GM13976 (cell line): ENCODE data around the gene CDC42BPA.
A peak's percentile ranks its signal among the peaks of the same experiment; 100 is the strongest.

ENCODE experiments used
- DNase-seq: peaks from one replicate; pipeline ENCODE4 v3.0.0; 2012; ENCODE audit warnings: low spot score
- in situ Hi-C: fragments of 300-500 bp; cut with MboI; formaldehyde crosslinking; loops from one replicate; pipeline ENCODE4 v1.12.0; 2022; ENCODE audit warnings: low sequenced_read_pairs, mixed read lengths, inconsistent platforms; ENCODE audit not compliant: unreplicated experiment
- TF ChIP-seq, protein P1 (sequence below): IDR thresholded peaks from 2 replicates; pipeline ENCODE4 v1.5.1; 2012; ENCODE audit warnings: borderline replicate concordance, mild to moderate bottlenecking; ENCODE audit not compliant: insufficient read depth; ENCODE audit errors: extremely low read depth, missing control alignments, control extremely low read depth

The CDC42BPA gene

DNA sequence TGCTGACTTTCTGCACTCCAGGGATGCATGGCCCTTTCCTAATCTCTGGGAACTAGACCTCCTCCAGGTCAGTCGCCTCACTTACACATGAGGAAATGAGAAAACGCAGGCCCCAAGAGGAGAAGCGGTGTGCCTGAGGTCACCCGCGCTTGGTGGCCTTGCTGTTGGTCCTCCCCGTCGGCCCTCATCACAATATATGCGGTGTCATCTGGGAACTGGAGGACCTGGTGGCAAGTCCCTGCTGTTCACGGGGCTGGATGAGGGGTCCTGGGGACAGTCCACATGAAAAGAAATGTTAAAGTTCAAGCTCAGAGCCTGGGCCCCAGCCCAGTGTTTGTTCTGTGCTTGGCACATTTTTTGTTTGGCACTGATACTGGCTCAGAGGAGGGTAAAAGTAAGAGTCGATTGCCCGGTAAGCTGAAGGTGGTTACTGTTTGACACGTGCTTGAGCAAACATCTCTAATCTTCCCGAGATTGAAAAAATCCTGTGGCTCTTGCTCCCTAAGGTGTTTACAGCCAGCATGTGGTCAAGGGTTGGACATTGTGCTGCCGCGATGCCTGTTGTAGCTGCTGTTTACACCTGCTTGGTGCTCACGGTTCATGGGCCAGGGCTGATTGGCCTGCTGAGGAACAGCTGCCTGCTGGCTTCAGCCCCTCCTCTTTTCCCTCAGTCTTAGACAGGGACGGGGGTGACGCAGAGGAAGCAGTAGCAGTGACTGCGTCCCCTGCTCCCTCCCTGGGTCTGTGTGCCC, 373.0 kb downstream of the CDC42BPA start:
- no peak for DNase-seq
- TF ChIP-seq, protein P1, sequence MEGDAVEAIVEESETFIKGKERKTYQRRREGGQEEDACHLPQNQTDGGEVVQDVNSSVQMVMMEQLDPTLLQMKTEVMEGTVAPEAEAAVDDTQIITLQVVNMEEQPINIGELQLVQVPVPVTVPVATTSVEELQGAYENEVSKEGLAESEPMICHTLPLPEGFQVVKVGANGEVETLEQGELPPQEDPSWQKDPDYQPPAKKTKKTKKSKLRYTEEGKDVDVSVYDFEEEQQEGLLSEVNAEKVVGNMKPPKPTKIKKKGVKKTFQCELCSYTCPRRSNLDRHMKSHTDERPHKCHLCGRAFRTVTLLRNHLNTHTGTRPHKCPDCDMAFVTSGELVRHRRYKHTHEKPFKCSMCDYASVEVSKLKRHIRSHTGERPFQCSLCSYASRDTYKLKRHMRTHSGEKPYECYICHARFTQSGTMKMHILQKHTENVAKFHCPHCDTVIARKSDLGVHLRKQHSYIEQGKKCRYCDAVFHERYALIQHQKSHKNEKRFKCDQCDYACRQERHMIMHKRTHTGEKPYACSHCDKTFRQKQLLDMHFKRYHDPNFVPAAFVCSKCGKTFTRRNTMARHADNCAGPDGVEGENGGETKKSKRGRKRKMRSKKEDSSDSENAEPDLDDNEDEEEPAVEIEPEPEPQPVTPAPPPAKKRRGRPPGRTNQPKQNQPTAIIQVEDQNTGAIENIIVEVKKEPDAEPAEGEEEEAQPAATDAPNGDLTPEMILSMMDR: no peak
- in situ Hi-C loops: no loop called here

DNA sequence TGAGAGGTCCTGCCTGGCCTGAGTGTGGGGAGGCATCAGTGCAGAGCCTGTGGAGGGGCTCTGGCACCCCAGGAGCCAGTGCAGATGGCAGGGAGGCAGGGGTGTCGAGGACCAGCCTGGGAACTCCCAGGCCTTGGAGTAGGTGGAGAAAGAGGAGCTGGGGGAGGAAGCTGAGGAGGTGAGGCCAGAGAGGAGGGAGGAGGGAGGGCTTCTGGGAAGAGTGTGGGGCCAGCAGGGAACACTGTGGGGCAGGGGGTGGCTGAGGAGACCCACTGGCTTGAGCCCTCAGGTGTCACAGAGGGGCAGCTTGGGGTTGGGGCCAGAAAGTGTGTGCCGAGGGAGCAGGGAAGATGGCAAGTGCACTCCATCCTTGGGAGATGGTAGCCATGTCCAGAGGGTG, 374.4 kb downstream of the CDC42BPA start:
- TF ChIP-seq, protein P1: no peak
- in situ Hi-C loops: no loop called here
- no peak for DNase-seq

DNA sequence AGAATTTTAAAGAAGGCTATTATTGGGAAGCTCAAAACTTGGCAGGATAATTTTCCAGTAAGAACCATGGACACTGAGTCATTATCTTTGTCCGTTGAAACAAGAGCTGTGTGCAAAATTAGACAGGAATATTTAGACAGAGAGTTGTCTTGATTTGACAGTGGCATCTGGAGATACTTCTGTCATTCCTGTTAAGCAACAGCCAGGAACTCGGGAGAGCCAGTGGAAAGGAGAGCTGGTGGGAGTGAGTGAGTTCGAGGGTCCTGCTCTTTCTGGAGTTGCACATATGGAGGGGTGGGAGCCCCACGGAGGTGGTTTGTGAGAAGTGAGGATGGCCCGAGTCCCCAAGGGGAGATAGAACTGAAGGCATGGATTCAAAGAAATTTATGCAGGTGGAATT, 375.1 kb downstream of the CDC42BPA start:
- in situ Hi-C loops: no loop called here

GRCh38 chr1:226942392-226942791, 375.9 kb downstream of the CDC42BPA start:
- in situ Hi-C loops: no loop called here
- TF ChIP-seq, protein P1: no peak
- no peak for DNase-seq

More for the DNA sequence above, 375.1 kb downstream of the CDC42BPA start:
- TF ChIP-seq, protein P1: no peak
- no peak for DNase-seq

DNA sequence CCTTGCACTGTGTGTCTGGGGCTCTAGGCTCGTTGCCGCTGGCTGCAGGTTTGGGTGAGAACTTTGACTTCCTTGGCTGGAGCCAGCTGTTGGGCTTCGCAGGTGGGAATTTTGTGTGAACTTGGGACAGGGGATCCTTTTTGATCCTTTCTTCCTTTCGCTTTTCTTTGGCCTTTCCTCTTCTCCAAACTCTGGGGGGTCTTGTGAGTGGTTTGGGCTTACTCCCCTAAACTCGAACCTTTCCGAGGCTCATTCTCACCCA, 377.6 kb downstream of the CDC42BPA start:
- DNase-seq: no peak
- in situ Hi-C loops: no loop called here
- TF ChIP-seq, protein P1: no peak

- in situ Hi-C loops: no loop called here
- peak; percentile 98 for DNase-seq
- TF ChIP-seq, protein P1: no peak
Measured at GRCh38 chr1:226940029-226940805, 378.1 kb downstream of the CDC42BPA start, which contains the start of gene COQ8A. COQ8A (plus strand) TSS chr1:226940294; CDS start chr1:226961386, 21,092 bp downstream.
